ENCODE results near the gene PPM1A. TPM values are rescaled to one million over a fixed set of nuclear protein-coding genes. Genes with fewer than 3 reads are reported as not detected.

Gene PPM1A
- total RNA-seq, 1 donor from 2014 or later, result 44.5 TPM

- Mint-ChIP-seq H3K4me3 (ENCODE audit: unreplicated experiment) (no peak overlapping the region), H3K9me3 (ENCODE audit: unreplicated experiment) (no peaks in the 10 kb centered on the region), H3K36me3 (ENCODE audit: unreplicated experiment) (no peaks in the 10 kb centered on the region)
These were observed 42.8 kb upstream of the PPM1A start for GRCh38 chr14:60206249-60206670.

GRCh38 chr14:60206837-60207533 lies 42.0 kb upstream of the PPM1A start:
- DNase-seq (ENCODE audit: extremely low spot score, unreplicated experiment), result no peak
- no peak overlapping the region for H3K27ac Mint-ChIP-seq (ENCODE audit: unreplicated experiment)
- no peaks in the 10 kb centered on the region for H3K9me3 Mint-ChIP-seq (ENCODE audit: unreplicated experiment)
- TF ChIP-seq CTCF (IDR thresholded peaks at IDR 0.05), result no peak
- no peaks in the 10 kb centered on the region for H3K36me3 Mint-ChIP-seq (ENCODE audit: unreplicated experiment)
- H3K4me1 Mint-ChIP-seq (ENCODE audit: unreplicated experiment), result no peaks in the 10 kb centered on the region
- H3K4me3 Mint-ChIP-seq (ENCODE audit: unreplicated experiment), result no peak overlapping the region
- peaks cover 39% of the 10 kb centered on the region for H3K27me3 Mint-ChIP-seq (ENCODE audit: unreplicated experiment)

More at GRCh38 chr14:60206249-60206670, 42.8 kb upstream of the PPM1A start:
- no peaks in the 10 kb centered on the region for H3K4me1 Mint-ChIP-seq (ENCODE audit: unreplicated experiment)
- H3K27ac Mint-ChIP-seq (ENCODE audit: unreplicated experiment), result no peak overlapping the region
- no peak for TF ChIP-seq CTCF (IDR thresholded peaks at IDR 0.05)
- no peak for DNase-seq (ENCODE audit: extremely low spot score, unreplicated experiment)
- peaks cover 40% of the 10 kb centered on the region for H3K27me3 Mint-ChIP-seq (ENCODE audit: unreplicated experiment)

GRCh38 chr14:60210703-60211102 lies 38.3 kb upstream of the PPM1A start:
- H3K4me3 Mint-ChIP-seq (ENCODE audit: unreplicated experiment), result no peak overlapping the region

GRCh38 chr14:60211153-60211552 lies 37.9 kb upstream of the PPM1A start:
- H3K27ac Mint-ChIP-seq (ENCODE audit: unreplicated experiment), result no peak overlapping the region
- peaks cover 40% of the 10 kb centered on the region for H3K27me3 Mint-ChIP-seq (ENCODE audit: unreplicated experiment)
- no peak for DNase-seq (ENCODE audit: extremely low spot score, unreplicated experiment)
- H3K4me3 Mint-ChIP-seq (ENCODE audit: unreplicated experiment), result no peak overlapping the region
- no peaks in the 10 kb centered on the region for H3K9me3 Mint-ChIP-seq (ENCODE audit: unreplicated experiment)
- TF ChIP-seq CTCF (IDR thresholded peaks at IDR 0.05), result no peak
- H3K36me3 Mint-ChIP-seq (ENCODE audit: unreplicated experiment), result no peaks in the 10 kb centered on the region
- no peaks in the 10 kb centered on the region for H3K4me1 Mint-ChIP-seq (ENCODE audit: unreplicated experiment)

More at GRCh38 chr14:60210703-60211102, 38.3 kb upstream of the PPM1A start:
- no peaks in the 10 kb centered on the region for H3K4me1 Mint-ChIP-seq (ENCODE audit: unreplicated experiment)
- DNase-seq (ENCODE audit: extremely low spot score, unreplicated experiment), result no peak
- no peaks in the 10 kb centered on the region for H3K9me3 Mint-ChIP-seq (ENCODE audit: unreplicated experiment)
- no peaks in the 10 kb centered on the region for H3K36me3 Mint-ChIP-seq (ENCODE audit: unreplicated experiment)
- H3K27ac Mint-ChIP-seq (ENCODE audit: unreplicated experiment), result no peak overlapping the region
- TF ChIP-seq CTCF (IDR thresholded peaks at IDR 0.05), result no peak
- H3K27me3 Mint-ChIP-seq (ENCODE audit: unreplicated experiment), result peaks cover 40% of the 10 kb centered on the region

GRCh38 chr14:60212503-60213371 lies 36.3 kb upstream of the PPM1A start:
- H3K27ac Mint-ChIP-seq (ENCODE audit: unreplicated experiment), result no peak overlapping the region
- no peaks in the 10 kb centered on the region for H3K4me1 Mint-ChIP-seq (ENCODE audit: unreplicated experiment)
- TF ChIP-seq CTCF (IDR thresholded peaks at IDR 0.05), result no peak
- H3K36me3 Mint-ChIP-seq (ENCODE audit: unreplicated experiment), result no peaks in the 10 kb centered on the region
- DNase-seq (ENCODE audit: extremely low spot score, unreplicated experiment), result no peak
- no peaks in the 10 kb centered on the region for H3K9me3 Mint-ChIP-seq (ENCODE audit: unreplicated experiment)
- no peak overlapping the region for H3K4me3 Mint-ChIP-seq (ENCODE audit: unreplicated experiment)
- H3K27me3 Mint-ChIP-seq (ENCODE audit: unreplicated experiment), result peaks cover 34% of the 10 kb centered on the region
